GM19467 (cell line): Measurements from ENCODE around the gene RINT1.
A peak's percentile ranks its signal among the peaks of the same experiment; 100 is the strongest.
"Not testable (repeated sequence)": the region's sequence is repeated elsewhere in the genome, so short reads cannot be mapped to it uniquely, and the experiment has no call there.

Experiments
- ATAC-seq: cut with Tn5 transposase; IDR thresholded peaks from one replicate; pipeline ENCODE4 v1.9.1; 2021; ENCODE audit warnings: mild to moderate bottlenecking, moderate library complexity; ENCODE audit not compliant: unreplicated experiment

RINT1 gene

DNA sequence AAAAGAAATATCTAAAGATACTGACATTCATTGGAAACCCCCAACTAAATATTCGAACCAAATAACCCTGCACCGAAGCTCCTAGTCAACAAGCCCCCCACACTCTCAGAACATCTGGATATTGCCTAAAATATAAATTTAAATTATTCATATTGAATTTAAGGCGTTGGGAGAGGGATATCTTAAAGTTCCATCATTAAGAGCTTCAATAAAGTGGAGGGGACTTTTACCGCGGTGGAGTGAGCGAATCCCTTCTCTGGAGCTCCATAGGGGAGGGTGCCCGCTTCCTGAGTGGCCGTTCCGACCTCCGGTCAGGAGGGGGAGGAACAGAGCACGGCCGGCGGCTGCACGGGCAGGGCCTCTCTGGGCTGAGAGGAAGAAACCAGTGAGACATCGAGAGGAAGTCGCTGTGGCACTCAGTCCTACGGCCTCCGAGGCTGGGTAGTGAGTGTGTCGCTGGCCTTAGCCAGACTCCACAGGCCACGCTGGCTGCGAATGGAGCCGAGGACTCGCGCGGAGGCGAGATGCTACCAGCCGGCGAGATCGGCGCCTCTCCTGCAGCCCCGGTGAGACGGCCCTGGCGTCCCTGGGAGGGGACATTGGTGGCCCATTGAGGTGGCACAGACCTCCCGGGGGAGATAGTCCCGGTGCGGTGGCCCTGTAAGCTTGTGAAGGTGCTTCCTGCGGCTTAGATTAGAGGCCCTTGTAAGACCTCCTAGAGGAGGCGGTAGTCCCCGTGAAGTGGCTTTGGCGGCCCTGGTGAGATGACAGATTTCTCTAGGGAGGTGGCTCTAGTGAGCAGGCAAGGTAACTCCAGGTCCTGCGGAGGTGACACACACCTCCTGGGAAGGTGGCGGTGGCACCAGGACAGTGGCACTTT is at the start of gene RINT1:
RINT1 (plus strand) TSS at position 410 of the 880 bp plus-strand sequence; CDS start at position 525, 115 bp downstream.
- ATAC-seq, result peak; percentile 93

DNA sequence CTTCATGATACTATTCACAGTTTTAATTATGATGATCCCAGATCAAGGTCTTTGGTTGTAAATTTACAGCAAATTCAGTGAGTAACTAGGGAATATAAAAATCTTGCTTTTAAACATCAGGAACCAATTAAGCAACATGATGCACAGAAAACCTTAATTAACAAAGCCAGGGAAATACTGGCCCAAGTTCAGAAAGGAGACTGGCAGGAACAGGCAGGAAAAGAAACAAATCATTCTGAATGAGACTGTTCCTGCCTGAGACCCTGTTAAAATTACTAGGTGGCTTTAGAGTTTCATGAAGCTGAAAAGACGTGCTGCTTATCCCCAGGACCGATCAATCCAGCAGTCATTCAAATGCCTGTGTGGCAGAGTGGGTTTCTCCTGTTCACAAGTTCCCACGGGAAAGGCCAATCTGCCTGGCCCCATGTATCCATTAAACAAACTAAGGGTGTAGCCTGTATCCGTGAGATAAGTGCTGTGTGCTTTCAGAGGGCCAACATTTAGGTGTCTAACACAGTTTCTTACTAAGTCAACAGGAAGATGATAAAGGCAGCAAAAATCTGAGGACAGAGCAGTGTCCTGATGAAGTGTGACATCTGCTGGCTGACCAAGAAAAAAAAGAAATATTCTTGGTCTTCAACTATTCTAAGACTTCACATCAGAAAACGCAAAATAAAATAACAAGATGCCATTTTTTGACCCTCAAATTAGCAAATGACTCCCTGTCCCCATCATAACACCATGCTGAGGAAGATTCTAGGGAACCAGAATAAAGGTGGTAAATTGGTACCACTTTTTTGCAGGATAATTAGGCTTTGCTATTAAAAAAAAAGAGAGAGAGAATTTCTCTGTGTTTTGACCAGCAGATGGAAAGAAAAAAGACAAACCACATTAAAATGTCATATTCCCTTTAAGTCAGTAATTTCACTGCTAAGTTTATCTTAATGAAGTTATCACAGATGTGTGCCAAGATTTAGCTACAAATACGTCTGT is 44.1 kb upstream of the RINT1 start:
- no peak for ATAC-seq

DNA sequence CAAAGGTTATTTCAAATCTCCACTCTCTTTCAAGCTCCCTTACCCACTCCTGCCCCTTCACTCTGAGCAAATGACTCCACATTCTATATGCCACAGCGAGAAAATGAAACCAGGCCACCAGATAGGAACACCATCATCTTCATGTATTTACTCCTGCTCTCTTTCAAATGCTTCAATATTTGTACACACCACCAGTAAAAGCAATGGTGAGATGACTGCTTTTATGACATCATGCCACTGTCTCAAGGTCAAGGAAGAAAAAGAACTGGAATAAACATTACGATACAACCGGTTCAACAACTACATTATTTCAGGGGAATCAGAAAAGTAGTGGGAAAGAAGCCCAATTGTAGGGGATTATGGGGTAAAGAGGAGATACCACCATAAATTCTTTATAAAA is 42.6 kb upstream of the RINT1 start:
- no peak for ATAC-seq

DNA sequence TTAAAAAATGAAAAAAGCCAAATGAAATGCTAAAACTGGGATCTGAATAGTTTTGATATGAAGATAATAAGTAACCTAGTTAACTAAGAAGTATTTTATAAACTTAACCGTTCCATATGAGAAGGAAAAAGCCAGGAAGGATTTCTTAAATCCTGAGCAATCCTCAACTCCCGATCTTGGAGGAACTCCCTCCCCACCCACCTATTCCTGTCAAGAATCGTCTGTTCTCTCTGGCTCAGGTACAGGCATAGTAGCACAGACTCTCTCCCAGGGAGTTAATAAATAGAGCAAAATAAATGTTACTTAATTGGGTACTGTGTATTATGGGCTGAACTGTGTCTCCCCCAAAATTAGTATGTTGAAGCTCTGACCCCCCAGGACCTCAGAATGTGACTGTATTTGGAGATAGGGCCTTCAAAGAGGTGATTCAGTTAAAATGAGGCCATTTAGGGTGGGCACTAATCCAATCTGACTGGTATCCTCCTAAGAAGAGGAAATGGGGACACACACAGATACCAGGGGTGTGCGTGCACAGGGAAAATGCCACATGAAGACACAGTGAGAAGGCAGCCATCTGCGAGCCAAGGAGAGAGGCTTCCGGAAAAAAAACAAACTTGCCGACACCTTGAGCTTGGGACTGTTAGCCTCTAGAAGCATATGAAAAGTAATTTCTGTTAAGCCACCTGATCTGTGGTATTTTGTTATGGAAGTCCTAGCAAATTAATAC is 38.6 kb upstream of the RINT1 start:
- ATAC-seq, result no peak

DNA sequence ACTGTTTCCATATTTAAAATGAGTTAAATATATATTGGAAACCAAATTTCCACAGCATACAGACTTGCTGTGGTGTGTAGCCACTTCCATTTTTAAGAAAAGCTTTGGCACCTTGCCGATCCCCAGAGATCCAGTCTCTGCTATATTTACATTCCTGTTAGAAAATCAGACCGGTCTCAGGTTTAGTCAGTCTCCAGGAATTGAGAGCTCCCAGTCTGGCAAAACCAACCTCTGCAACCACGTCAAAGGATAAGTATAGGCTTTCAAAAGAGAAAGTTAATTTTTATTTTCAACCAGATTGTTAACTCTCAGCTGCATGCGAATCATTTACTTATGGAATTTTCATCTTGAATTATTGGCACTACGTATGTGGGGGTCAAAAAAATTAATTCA is 38.1 kb upstream of the RINT1 start:
- ATAC-seq, result no peak

DNA sequence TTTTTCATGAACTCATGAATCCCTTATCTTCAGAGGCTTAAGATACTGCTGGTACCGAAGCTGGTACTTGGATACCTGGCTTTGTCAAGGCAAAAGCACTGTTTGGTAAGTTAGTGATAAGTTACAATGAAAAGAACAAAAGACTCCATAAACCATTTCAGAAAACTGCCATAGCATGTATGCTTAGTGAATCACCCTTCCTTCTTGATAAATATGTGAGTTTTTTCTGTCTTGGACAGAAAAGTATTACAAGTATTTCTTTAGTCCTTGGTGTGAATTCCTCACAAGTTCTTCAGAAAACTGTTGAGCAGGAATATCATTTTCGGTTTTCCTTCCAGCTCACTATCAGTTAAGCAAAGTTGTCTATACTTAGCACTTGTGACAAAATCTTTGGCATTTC is 35.5 kb upstream of the RINT1 start:
- no peak for ATAC-seq

DNA sequence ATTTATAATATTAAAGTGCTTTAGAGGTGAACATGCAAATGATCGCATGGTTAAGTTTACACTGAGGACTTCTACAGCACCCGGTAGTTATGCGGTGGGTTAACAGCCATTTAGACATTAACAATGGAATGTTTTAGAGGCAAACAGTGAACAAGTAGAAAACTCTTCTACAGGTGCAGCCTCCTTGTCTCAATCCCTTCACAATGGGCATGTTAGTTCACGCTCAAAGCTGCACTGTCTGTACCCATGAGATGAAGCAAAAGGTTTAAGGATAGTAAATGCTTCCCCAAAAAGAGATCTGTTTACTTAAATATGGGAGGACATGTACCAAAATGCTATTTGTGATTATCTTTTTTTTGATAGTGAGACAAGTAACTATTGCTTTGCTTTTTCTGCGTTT is 35.0 kb upstream of the RINT1 start:
- no peak for ATAC-seq

DNA sequence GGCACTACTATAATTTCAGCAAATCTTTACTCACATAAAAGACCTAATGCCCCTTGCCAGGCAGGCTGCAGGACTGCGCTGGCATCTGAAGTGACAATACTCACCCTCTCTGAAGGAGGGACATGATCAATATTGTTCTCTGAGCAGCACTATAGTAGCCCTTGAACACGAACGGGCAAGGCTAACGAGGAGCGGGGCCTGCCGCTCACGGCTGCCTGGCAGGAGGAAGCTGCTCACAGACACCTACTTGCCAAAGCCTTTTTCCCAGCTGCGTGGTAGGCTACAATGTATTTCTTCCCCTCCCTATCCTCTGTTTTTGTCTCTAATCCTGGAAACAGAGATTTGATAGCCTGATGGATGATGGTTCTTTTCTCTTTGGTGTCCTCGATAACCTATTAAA is 29.8 kb upstream of the RINT1 start:
- ATAC-seq, result no peak

DNA sequence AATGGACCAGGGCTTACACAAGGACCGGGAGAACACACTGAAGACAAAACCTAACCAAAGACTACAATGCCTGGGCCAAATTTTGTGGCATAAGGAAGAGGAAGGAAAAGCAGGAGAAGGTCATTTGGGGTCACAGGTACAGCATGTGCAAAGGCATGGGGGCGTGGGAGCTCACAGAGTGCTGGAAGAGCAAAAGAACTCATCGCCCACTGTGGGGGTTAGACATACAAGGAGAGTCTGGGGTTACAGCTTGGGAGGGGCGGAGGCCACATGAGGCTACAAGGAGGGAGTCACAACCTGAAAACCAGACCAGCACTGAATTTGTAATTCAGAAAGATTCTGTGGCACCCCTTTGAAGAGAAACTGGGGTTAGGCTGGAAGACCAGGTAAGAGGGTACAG is 19.6 kb upstream of the RINT1 start:
- no peak for ATAC-seq

DNA sequence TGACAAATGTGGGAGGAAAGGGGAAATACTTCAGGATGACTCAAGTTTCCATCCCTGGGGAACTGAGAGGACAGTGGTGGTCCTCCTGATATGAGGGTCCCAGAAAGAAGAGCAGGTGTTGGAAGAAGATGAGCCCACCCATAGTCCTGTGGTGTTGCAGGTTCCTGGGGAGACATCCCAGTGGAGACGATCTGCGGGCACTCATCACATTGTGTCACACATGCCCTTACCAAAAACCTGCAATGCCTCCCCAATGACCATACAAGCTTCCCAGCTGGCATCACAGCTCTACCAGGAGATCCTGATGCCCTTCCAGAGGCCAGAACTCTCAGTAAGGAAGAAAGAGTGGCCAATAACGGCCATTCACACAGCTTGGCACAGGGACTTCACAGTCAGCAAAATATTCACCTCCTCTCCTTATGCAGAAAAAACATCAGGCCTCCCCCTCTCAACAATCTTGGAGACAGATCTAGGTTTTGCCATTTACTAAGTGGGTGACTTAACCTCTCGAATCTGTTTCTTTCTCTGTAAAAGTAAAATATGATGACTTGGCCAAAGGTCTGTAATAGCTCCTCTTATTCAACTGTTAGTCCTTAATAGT is 19.0 kb upstream of the RINT1 start:
- ATAC-seq, result no peak

DNA sequence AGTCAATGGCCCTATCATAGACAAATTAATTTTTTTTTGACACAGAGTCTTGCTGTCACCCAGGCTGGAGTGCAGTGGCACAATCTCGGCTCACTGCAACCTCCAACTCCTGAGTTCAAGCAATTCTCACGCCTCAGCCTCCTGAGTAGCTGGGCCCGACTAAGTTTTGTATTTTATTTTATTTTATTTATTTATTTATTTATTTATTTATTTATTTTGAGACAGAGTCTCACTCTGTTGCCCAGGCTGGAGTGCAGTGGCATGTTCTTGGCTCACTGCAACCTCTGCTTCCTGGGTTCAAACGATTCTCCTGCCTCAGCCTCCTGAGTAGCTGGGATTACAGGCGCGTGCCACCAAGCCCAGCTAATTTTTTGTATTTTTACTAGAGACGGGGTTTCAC is 16.4 kb upstream of the RINT1 start:
- not testable (repeated sequence) for ATAC-seq

DNA sequence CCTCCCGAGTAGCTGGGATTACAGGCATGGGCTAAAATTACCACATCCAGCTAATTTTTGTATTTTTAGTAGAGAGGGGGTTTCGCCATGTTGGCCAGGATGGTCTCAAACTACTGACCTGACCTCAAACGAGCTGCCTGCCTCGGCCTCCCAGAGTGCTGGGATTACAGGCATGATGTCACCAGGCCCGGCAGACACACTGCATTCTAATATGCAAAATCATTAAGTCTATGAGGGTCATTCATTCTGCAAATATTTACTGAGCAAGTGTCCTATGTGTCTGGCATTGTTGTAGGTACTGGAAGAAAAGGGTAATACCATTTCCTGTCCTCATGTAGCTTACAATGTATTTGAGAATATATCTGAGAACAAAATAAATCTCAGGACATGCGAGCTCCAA is 12.6 kb upstream of the RINT1 start:
- ATAC-seq, result no peak

DNA sequence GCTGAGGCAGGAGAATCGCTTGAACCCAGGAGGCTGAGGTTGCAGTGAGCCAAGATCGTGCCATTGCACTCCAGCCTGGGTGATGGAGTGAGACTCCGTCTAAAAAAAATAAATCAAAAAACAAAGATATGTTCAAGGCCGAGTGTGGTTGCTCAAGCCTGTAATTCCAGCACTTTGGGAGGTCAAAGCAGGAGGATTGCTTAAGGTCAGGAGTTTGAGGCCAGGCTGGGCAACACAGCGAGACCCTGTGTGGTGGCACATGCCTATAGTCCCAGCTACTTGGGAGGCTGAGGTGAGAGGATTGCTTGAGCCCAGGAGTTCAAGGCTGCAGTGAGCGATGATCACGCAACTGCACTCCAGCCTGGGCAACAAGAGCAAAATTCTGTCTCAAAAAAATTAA is 11.4 kb upstream of the RINT1 start:
- not testable (repeated sequence) for ATAC-seq

DNA sequence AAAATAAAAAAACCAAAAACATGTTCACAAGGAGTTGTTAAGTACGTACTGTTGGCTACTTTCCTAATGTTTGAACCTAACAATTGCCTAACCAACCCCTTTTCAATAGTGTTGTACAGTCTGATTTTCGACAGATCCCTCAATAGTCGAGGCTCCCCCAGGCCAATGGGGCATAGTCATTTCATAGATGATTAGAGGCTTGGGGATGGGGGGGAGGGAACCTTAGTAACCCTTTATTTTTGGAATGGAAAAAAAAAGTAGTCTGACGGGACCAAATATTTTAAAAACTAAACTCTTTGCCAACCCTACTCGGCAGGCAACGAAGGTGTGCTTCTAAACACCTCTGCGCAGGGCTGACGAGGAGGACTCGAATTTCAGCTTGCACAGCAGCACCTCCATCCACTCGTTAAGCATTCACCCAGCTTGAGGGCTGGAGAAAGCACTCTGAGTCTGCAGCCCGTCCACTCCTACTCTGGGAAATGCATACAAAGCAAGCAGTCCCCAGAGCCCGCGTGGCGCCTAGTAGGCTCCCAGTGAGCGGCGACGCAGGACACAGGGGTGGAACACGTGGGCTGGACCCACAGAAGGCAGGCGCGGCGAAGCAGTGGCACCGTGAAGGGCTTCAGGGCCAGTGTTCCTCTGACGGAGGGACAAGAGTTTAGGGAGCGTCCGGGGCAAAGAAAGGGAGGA is 10.8 kb upstream of the RINT1 start:
- peak; percentile 37 for ATAC-seq

DNA sequence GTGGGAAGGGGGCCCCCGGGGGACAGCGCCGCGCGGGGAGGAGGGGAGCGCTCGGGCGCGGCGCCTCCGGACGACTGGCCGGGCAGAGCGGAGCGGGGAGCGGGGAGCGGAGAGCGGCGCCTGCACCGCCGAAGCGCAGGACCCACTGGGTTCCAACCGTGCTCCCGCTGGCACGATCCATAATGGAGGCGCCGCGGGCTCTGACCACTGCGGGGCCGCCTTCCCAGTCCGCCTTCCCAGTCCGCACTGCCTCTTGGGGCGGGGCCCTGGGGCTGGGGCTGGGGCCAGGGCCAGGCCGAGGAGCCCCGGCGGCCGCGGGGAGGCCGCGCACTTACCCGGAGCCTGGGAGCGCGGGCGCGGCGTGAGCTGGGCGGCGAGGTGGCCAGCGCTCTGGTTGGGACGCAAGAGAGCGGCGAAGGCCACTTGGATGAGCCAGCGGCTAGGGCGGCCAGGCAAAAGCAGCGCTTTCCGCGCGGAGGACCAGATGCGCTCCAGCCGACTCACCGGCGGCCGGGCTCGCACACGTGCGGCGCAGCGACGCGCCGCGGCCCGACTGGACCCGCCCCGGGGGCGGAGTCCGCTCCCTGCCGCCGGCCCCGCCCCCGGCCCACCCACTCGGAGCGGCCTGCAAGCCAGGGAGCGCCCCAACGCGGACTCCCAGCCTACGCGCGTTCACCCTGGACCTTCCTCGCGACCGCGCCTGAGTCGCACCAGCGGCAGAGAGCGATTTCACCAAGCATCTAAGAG is 10.1 kb upstream of the RINT1 start, which contains the start of gene PUS7:
PUS7 (minus strand) TSS at position 555 of the 747 bp plus-strand sequence. CDS start 13,759 bp downstream, outside the sequence.
- peak; percentile 88 for ATAC-seq

DNA sequence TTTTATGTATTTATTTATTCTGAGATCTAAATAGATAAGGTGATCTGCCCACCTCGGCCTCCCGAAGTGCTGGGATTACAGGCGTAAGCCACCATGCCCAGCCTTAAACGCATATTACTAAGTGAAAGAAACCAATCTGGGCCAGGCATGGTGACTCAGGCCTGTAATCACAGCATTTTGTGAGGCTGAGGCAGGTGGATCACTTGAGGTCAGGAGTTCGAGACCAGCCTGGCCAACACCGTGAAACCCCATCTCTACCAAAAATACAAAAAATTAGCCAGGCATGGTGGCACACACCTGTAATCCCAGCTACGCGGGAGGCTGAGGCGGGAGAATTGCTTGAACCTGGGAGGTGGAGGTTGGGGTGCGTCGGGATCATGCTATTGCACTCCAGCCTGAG is 7.6 kb upstream of the RINT1 start:
- not testable (repeated sequence) for ATAC-seq

DNA sequence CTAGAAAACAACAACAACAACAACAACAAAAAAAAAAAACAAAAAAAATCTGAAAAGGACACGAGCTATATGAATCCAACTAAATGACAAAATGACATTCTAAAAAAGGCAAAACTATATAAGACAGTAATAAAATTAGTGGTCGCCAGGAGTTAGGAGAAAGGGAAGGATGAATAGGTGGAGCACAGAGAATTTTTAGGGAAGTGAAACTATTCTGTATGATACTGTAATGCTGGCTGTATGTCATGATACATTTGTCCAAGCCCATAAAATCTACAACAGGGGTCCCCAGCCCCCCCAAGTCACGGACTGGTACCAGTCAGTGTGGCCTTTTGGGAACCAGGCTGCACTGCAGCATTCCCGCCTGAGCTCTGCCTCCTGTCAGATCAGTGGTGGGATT is 7.2 kb upstream of the RINT1 start:
- no peak for ATAC-seq

DNA sequence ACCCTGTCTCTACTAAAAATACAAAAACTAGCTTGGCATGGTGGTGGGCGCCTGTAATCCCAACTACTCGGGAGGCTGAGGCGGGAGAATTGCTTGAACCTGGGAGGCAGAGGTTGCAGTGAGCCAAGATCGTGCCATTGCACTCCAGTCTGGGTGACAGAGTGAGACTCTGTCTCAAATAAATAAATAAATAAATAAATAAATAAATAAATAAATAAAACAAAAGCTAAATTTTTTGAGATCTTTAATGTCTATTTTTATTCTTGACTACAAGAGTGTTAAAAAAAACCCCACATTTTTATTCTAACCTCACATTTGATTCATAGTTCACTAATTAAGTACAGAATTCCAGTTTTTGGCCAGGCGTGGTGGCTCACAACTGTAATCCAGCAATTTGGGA is 4.3 kb upstream of the RINT1 start:
- ATAC-seq, result not testable (repeated sequence)

DNA sequence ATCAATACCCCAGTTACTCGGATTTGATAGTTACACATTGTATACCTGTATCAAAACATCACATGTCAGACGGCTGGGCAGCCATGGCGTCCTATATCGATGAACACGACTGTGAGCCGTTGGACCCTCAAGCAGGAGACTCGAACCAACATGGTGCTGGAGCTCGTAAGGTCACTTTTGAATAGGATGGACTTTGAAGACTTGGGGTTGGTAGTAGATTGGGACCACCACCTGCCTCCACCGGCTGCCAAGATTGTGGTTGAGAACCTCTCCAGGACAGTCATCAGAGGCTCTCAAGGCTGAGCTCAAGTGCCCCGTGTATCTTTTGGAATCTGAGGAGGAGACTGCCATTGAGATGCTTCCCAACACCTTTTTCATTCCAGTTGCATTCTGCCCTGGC is 1.9 kb upstream of the RINT1 start:
- ATAC-seq, result no peak
